ENCODE results near the gene ZDHHC1. TPM values are rescaled to one million over a fixed set of nuclear protein-coding genes. Genes with fewer than 3 reads are reported as not detected.

The ZDHHC1 gene
- total and polyA plus RNA-seq, 3 experiments from 2014 or later, result 0.60 to 1.3 (median 1.3) TPM

DNA sequence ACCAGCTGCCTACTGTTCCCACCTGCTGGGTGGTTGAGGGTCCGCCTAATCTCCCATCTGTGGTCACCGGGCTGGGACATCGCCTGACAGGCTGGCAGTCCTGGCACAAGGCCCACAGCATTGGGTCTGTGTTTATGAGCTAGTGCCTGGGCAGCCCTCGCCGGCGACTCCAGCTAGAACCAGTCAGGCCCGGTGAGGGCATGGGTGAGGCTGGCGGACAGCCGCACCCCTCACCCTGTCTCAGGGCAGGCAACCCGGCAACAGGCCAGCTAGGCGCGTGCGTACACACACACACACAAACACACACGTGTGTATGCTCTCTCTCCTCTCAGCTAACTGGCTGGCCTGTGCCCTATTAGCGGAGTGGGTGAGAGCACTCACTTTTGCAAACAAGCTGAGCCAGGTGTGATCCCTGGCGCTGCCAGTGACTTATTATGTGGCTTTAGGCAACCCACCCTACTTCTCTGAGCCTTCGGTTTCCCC lies 25.0 kb upstream of the ZDHHC1 start:
- Histone ChIP-seq H3K27me3 (ENCODE audit: insufficient read depth, low read length, poor library complexity, severe bottlenecking) (no peaks in the 10 kb centered on the region), H3K4me3 (ENCODE audit: low read length) (no peak overlapping the region), H3K36me3 (ENCODE audit: insufficient read depth, low read length) (peaks cover 14% of the 10 kb centered on the region), H3K4me1 (ENCODE audit: insufficient read depth, low read length) (no peaks in the 10 kb centered on the region), H3K27ac (ENCODE audit: low read depth, low read length) (no peak overlapping the region), H3K9me3 (ENCODE audit: low read length) (no peaks in the 10 kb centered on the region)
- peak overlapping the region in 1 of 7 donors; percentile 0 for H3K4me3 Mint-ChIP-seq
- DNase-seq, result no peak
- CTCF ChIA-PET, result interaction anchor here (0.9 kb wide), 1 partner anchor 24 kb away, joined by 5 read pairs; no protein-coding TSS in a partner anchor
- H3K4me1 Mint-ChIP-seq, result peaks cover 0 to 4% (median under 1%) of the 10 kb centered on the region in 3 donors
- peaks cover 0 to 80% (median 0%) of the 10 kb centered on the region in 3 donors for H3K36me3 Mint-ChIP-seq
- POLR2A ChIA-PET, result no interaction called here
- H3K27ac Mint-ChIP-seq, result peak overlapping the region in 1 of 8 donors; percentile 19
- no peaks in the 10 kb centered on the region for H3K9me3 Mint-ChIP-seq
- H3K27me3 Mint-ChIP-seq, result no peaks in the 10 kb centered on the region

DNA sequence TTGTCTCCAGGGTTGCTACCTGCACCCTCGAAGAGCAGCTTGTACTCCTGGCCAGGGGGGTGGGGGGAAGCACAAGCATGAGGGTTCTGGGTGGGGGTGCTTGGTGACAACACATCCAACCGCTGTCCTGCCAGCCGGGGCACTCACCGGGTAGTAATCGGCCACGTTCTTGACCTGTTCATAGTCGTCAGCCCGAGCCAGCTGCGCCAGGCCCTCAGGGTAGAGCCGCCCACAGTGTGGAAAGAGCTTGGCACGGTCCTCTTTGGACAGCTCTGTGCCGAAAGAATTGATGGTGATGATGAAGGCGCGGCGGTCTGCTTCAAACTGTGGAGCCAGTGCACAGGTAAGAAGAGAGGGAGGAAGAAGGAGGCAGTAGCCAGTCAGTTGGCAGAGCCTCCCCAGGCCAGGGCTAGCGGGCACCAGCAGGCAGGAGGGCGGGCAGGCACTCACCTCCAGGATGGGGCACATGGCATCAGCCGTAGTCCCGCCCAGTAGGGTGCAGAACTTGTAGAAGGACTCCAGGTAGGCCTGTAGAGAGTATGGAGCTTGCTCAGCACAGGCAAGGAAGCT lies 22.6 kb upstream of the ZDHHC1 start:
- no peaks in the 10 kb centered on the region for H3K4me1 Mint-ChIP-seq

DNA sequence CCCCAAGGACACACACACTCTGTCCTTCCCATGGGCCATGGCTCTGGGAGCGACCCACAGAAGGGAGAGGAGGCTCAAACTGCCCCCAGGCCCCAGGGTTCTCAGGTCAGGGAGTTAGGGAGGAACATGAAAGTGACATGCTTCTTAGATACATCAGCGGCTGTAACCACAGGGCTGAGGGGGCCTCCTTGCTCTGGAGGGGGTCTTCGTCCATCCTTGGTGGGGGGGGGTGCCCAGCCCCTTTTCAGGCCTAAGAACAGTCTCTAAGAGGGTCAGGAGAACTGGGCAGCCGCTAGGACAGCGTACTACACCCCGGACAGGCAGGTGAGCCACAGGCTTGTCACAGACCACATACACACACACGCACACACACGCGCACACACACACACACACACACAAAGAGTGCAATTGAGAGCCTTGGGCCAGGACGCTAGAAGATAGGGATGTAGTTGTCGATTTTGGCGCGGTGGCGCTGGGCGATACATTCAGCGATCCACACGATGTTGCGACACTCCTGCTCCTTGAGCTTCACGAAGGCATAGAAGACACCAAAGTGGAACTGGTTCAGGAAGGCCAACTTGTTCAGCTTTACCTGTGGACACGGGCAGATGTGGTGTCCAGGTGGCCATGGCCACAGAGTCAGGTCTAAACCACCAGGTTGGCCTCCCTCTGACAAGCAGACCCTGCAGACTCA lies 22.0 kb upstream of the ZDHHC1 start:
- no peak overlapping the region for H3K4me3 ChIP-seq (ENCODE audit: low read length)
- no peaks in the 10 kb centered on the region for H3K27me3 ChIP-seq (ENCODE audit: insufficient read depth, low read length, poor library complexity, severe bottlenecking)
- Mint-ChIP-seq H3K27me3 (peaks cover 0 to 2% of the 10 kb centered on the region in 2 donors), H3K27ac (peak overlapping the region in 3 of 8 donors; percentile 37 to 89 (median 63)), H3K36me3 (peaks cover 0 to 58% (median 0%) of the 10 kb centered on the region in 3 donors), H3K4me3 (no peak overlapping the region), H3K9me3 (no peaks in the 10 kb centered on the region), H3K4me1 (no peaks in the 10 kb centered on the region)
- H3K4me1 ChIP-seq (ENCODE audit: insufficient read depth, low read length), result no peaks in the 10 kb centered on the region
- DNase-seq, result no peak
- no peaks in the 10 kb centered on the region for H3K9me3 ChIP-seq (ENCODE audit: low read length)
- no peak overlapping the region for H3K27ac ChIP-seq (ENCODE audit: low read depth, low read length)
- H3K36me3 ChIP-seq (ENCODE audit: insufficient read depth, low read length), result peaks cover 9% of the 10 kb centered on the region
- ChIA-PET POLR2A (no interaction called here), CTCF (no interaction called here)

More for the DNA sequence above, 22.6 kb upstream of the ZDHHC1 start:
- peak overlapping the region in 1 of 7 donors; percentile 59 for H3K4me3 Mint-ChIP-seq
- no peak overlapping the region for H3K27ac ChIP-seq (ENCODE audit: low read depth, low read length)
- no peak overlapping the region for H3K4me3 ChIP-seq (ENCODE audit: low read length)
- H3K9me3 ChIP-seq (ENCODE audit: low read length), result no peaks in the 10 kb centered on the region
- no peaks in the 10 kb centered on the region for H3K27me3 Mint-ChIP-seq
- peaks cover 0 to 62% (median 0%) of the 10 kb centered on the region in 3 donors for H3K36me3 Mint-ChIP-seq
- H3K27me3 ChIP-seq (ENCODE audit: insufficient read depth, low read length, poor library complexity, severe bottlenecking), result no peaks in the 10 kb centered on the region
- CTCF ChIA-PET, result no interaction called here
- POLR2A ChIA-PET, result interaction anchor here (0.6 kb wide), 1 partner anchor 385 kb away, joined by 3 read pairs; no protein-coding TSS in a partner anchor
- H3K4me1 ChIP-seq (ENCODE audit: insufficient read depth, low read length), result no peaks in the 10 kb centered on the region
- no peaks in the 10 kb centered on the region for H3K9me3 Mint-ChIP-seq
- peak overlapping the region in 2 of 8 donors; percentile 37 to 63 for H3K27ac Mint-ChIP-seq
- H3K36me3 ChIP-seq (ENCODE audit: insufficient read depth, low read length), result peaks cover 14% of the 10 kb centered on the region
- DNase-seq, result no peak

DNA sequence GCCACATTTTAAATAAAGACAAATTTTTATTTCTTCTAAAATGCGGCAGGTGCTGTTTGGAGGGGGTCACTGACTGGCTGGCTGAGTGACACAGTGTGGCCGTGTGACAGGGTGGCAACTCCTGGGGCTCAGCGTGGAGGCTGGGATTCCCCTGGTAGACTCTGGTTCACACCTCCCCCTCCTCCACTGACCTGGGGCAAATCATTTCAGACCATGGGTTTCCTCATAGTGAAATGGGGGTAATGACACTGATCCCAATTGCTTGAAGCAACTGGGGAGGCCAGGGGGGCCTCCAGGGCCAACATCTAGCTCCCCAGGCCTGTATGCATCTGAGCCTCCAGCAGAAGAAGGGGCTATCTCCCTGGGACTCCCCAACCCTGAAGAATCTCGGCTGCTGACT lies 21.2 kb upstream of the ZDHHC1 start:
- Histone ChIP-seq H3K27ac (ENCODE audit: low read depth, low read length) (no peak overlapping the region), H3K27me3 (ENCODE audit: insufficient read depth, low read length, poor library complexity, severe bottlenecking) (no peaks in the 10 kb centered on the region), H3K4me1 (ENCODE audit: insufficient read depth, low read length) (no peaks in the 10 kb centered on the region), H3K9me3 (ENCODE audit: low read length) (no peaks in the 10 kb centered on the region), H3K36me3 (ENCODE audit: insufficient read depth, low read length) (peaks cover 2% of the 10 kb centered on the region), H3K4me3 (ENCODE audit: low read length) (no peak overlapping the region)
- Mint-ChIP-seq H3K27ac (peak overlapping the region in 3 of 8 donors; percentile 63 to 89 (median 79)), H3K4me1 (peaks cover 0 to under 1% (median 0%) of the 10 kb centered on the region in 3 donors), H3K9me3 (no peaks in the 10 kb centered on the region), H3K36me3 (peaks cover 0 to 51% (median 0%) of the 10 kb centered on the region in 3 donors), H3K4me3 (no peak overlapping the region), H3K27me3 (peaks cover under 1 to 2% of the 10 kb centered on the region in 2 donors)
- CTCF ChIA-PET, result no interaction called here
- DNase-seq, result no peak
- POLR2A ChIA-PET, result no interaction called here

DNA sequence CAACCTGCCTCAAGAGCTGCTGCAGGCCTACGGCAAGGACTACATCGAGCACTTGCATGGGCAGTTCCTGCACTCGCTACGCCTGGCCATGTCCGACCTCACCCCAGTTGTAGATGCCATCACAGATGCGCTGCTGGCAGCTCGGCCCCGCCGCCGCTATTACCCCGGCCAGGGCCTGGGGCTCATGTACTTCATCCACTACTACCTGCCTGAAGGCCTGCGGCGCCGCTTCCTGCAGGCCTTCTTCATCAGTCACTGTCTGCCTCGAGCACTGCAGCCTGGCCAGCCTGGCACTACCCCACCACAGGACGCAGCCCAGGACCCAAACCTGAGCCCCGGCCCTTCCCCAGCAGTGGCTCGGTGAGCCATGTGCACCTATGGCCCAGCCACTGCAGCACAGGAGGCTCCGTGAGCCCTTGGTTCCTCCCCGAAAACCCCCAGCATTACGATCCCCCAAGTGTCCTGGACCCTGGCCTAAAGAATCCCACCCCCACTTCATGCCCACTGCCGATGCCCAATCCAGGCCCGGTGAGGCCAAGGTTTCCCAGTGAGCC lies 20.4 kb upstream of the ZDHHC1 start:
- Mint-ChIP-seq H3K36me3 (peaks cover 0 to 44% (median 0%) of the 10 kb centered on the region in 3 donors), H3K27me3 (peaks cover 5 to 6% of the 10 kb centered on the region in 2 donors), H3K4me3 (no peak overlapping the region), H3K9me3 (no peaks in the 10 kb centered on the region), H3K27ac (peak overlapping the region in 1 of 8 donors; percentile 74), H3K4me1 (peaks cover 0 to 6% (median 2%) of the 10 kb centered on the region in 3 donors)
- no peak for DNase-seq
- H3K9me3 ChIP-seq (ENCODE audit: low read length), result no peaks in the 10 kb centered on the region
- H3K4me3 ChIP-seq (ENCODE audit: low read length), result no peak overlapping the region
- no peaks in the 10 kb centered on the region for H3K27me3 ChIP-seq (ENCODE audit: insufficient read depth, low read length, poor library complexity, severe bottlenecking)
- POLR2A ChIA-PET, result no interaction called here
- CTCF ChIA-PET, result no interaction called here
- H3K27ac ChIP-seq (ENCODE audit: low read depth, low read length), result no peak overlapping the region
- peaks cover 1% of the 10 kb centered on the region for H3K4me1 ChIP-seq (ENCODE audit: insufficient read depth, low read length)
- no peaks in the 10 kb centered on the region for H3K36me3 ChIP-seq (ENCODE audit: insufficient read depth, low read length)

DNA sequence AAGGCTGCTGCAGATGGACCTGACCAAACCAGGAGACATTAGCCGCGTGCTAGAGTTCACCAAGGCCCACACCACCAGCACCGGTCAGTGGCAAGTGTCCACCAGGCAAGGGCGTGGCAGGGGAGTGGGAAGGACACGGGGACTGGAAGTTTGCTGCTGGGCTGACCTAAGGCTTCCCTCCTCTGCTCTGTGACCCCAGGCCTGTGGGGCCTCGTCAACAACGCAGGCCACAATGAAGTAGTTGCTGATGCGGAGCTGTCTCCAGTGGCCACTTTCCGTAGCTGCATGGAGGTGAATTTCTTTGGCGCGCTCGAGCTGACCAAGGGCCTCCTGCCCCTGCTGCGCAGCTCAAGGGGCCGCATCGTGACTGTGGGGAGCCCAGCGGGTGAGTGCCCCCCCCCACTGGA lies 19.5 kb upstream of the ZDHHC1 start:
- no peaks in the 10 kb centered on the region for H3K27me3 ChIP-seq (ENCODE audit: insufficient read depth, low read length, poor library complexity, severe bottlenecking)
- H3K9me3 ChIP-seq (ENCODE audit: low read length), result no peaks in the 10 kb centered on the region
- H3K36me3 ChIP-seq (ENCODE audit: insufficient read depth, low read length), result no peaks in the 10 kb centered on the region
- Mint-ChIP-seq H3K4me3 (no peak overlapping the region), H3K9me3 (no peaks in the 10 kb centered on the region), H3K36me3 (peaks cover 0 to 38% (median 0%) of the 10 kb centered on the region in 3 donors), H3K4me1 (peaks cover 0 to 10% (median 4%) of the 10 kb centered on the region in 3 donors), H3K27me3 (peaks cover 7 to 9% of the 10 kb centered on the region in 2 donors), H3K27ac (no peak overlapping the region)
- POLR2A ChIA-PET, result no interaction called here
- DNase-seq, result no peak
- CTCF ChIA-PET, result interaction anchor here (1.2 kb wide), 1 partner anchor 43 kb away, joined by 3 read pairs; no protein-coding TSS in a partner anchor
- no peak overlapping the region for H3K27ac ChIP-seq (ENCODE audit: low read depth, low read length)
- no peak overlapping the region for H3K4me3 ChIP-seq (ENCODE audit: low read length)
- H3K4me1 ChIP-seq (ENCODE audit: insufficient read depth, low read length), result peaks cover 6% of the 10 kb centered on the region

DNA sequence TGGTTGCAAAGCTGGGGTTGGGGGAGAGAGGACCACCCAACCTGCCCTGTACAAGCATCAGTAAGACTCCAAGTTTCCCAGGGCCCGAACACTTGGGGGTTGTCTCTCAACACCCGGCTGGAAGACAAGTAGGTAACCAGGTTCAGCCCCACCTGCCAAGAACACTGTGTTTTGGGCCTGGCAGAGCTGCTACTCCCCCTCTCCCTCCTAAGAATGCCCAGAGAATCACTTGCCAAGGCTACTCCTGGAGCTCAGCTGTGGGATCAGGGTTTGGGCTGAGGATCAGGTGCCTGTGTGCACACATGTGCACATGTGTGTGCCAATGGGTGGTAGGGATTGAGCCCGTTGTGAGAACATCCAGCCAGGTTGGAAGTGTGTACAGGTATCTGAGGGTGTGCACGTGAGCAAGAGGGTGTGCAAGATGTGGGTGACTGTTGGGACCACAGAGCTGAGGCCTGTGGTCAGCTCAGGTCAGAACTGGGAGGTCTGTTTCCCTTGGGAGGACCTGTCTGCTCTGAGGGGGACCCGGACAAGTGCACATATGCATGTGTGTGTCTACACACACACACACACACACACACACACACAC lies 16.9 kb upstream of the ZDHHC1 start:
- ChIA-PET CTCF (no interaction called here), POLR2A (no interaction called here)
- Mint-ChIP-seq H3K4me3 (peak overlapping the region in 4 of 7 donors; percentile 8 to 27 (median 18)), H3K27ac (peak overlapping the region in 1 of 8 donors; percentile 22), H3K36me3 (peaks cover 0 to 13% (median 0%) of the 10 kb centered on the region in 3 donors), H3K4me1 (peaks cover 0 to 14% (median 10%) of the 10 kb centered on the region in 3 donors), H3K9me3 (no peaks in the 10 kb centered on the region), H3K27me3 (peaks cover 22 to 28% of the 10 kb centered on the region in 2 donors)
- Histone ChIP-seq H3K4me1 (ENCODE audit: insufficient read depth, low read length) (peaks cover 6% of the 10 kb centered on the region), H3K27me3 (ENCODE audit: insufficient read depth, low read length, poor library complexity, severe bottlenecking) (peaks cover 9% of the 10 kb centered on the region), H3K9me3 (ENCODE audit: low read length) (no peaks in the 10 kb centered on the region), H3K4me3 (ENCODE audit: low read length) (no peak overlapping the region), H3K36me3 (ENCODE audit: insufficient read depth, low read length) (no peaks in the 10 kb centered on the region), H3K27ac (ENCODE audit: low read depth, low read length) (no peak overlapping the region)
- DNase-seq, result no peak
